CD4-positive, alpha-beta T cell treated with Interleukin-6 at 100 ng/mL for 8 hours (primary cell): ENCODE data around the gene FEZ2.

Experiments used
- DNase-seq: peaks from one replicate; pipeline ENCODE4 v3.0.0-alpha.2; 2020; ENCODE audit warnings: mixed read lengths, low spot score

Gene FEZ2

GRCh38 chr2:36587101-36587500 is 10.9 kb downstream of the FEZ2 start:
- DNase-seq: no peak

DNA sequence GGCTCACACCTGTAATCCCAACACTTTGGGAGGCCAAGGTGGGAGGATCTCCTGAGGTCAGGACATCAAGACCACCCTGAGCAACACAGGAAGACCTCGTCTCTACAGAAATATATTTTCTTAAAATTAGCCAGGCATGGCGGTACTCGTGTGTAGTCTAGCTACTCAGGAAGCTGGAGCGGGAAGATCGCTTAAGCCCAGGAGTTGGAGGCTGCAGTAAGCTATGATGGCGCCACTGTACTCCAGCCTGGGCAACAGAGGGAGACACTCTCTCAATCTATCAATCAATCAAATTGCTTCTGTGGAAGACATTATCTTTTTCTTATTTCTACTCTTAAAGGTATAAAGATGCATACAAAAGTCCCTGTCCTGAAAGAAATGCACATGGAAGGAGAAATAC is 11.3 kb downstream of the FEZ2 start:
- no peak for DNase-seq

DNA sequence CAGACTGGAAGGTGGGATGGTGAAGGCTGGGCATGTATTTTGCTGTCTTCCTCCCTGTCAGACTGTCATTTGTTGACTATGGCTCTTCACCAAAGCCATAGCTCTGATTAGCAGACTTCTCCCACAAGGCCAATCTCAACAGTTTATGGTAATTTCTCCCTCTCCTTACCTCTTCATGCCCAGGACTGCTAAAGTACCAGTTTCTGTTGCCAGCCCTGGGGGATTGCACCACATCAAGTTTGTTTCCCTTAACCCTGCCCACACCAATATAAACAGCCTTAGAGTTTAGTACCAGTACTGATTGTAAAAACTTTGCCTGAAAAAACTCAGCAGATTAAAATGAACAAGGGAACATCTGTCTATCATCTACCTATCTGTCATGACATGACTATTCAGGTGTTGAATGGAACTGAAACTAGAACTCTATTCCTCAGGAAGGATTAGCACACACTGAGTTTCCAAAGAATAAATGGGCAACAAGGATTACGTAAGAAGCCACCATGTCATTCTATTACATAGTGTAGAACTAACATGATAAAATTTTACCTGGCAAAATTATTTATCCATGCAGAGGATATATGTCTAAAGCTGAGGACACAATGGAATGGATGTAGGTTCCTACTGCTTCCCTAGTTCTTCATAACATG is 13.7 kb downstream of the FEZ2 start:
- no peak for DNase-seq

GRCh38 chr2:36582951-36583350 is 15.0 kb downstream of the FEZ2 start:
- no peak for DNase-seq

GRCh38 chr2:36582538-36582937 is 15.4 kb downstream of the FEZ2 start:
- DNase-seq: no peak

GRCh38 chr2:36579297-36579664 is 18.7 kb downstream of the FEZ2 start:
- DNase-seq: no peak

- DNase-seq: no peak
These were observed 19.3 kb downstream of the FEZ2 start for GRCh38 chr2:36578343-36579296.

GRCh38 chr2:36577884-36578283 is 20.1 kb downstream of the FEZ2 start:
- no peak for DNase-seq

DNA sequence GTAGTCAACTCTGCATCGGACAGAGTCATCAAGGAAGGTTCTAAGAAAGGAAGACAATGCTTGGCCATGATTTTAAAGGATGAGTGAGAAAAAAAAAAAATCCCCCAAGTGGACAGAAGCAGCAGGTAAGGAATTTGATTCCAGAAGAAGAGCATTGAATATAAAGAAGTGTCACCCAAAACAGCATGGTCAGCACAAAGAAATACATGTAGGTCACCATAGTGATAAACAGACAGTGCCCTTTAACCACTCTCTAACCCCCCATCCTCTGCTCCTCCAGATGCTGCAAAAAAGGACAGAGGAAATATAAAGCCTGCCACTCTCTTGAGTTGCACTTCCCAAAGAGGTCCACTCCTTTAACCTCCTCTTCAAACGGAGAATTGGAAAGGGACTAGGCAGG is 23.4 kb downstream of the FEZ2 start:
- no peak for DNase-seq

- DNase-seq: no peak
These were observed 24.8 kb downstream of the FEZ2 start for GRCh38 chr2:36573165-36573564.

- no peak for DNase-seq
These were observed 25.3 kb downstream of the FEZ2 start for GRCh38 chr2:36572719-36573059.

DNA sequence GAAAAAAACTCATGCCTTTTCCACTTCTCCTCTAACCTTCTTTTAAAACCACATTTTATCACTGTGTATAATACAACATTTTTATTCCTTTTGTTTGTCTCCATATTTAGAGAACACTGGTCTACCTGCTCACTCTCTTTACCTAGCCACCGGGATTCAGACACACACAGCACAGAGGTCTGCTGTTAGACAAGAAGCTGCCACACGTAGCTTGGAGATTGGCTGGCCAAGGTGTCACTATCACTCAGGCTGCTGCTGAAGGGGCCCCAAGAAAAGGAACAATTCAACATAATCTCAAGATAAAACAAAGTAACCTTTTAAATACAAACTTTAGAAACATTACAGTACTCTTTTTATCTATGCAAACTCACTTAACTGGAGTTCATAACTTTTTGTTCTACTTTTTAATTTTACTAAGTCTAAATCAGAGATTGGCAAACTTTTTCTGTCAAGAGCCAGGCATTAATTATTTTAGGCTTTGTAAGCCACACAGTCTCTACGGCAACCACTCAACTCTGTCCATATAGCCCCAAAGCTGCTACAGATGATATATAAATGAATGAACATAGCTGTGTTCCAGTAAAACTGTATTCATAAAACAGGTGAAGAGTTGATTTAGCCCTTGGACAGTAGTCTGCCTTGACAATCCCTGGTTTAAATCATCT is 25.8 kb downstream of the FEZ2 start:
- DNase-seq: no peak

DNA sequence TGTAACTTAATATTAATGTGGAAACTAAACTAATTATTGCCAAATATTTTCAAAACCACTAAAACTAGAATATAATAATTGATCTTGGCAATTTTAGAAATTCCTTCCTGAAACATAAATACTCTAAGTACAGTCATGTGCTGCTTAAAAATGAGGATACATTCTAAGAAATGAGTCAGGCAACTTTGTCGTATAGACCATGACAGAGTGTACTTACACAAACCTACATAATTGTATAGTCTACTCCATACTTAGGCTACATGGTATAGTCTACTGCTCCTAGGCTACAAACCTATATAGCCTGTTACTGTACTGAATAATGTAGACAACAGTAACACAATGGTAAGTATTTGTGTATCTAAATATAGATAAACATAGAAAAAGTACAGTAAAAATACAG is 27.6 kb downstream of the FEZ2 start:
- no peak for DNase-seq

DNA sequence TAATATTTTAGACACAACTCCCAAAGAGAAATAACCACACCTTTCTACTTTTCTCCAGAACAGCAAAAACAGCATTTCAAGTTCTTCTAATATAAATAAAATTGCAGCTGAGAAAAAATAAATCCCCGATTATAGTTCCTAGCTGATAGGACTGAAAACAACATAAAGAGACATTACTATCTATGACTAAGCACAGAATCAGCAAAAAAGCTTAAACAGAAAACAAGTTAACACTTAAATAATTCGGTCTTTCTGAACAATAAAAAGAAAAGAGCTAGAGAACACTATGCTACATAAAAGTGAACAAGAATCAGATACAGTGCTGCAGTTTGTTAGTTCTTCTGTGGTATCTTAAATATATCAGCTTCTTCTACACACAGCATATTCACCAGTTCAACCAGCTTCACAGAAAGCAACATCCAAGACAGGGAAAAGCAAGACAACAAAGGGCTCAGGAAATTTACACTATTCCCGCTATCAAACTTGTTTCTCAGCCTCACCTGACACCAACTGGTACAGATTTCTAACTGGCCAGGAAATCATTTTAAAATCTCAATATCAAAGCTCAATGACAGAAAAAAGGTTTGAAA is 28.6 kb downstream of the FEZ2 start:
- DNase-seq: no peak

GRCh38 chr2:36568516-36569246 is 29.3 kb downstream of the FEZ2 start:
- DNase-seq: no peak

- DNase-seq: no peak
These were observed 30.1 kb downstream of the FEZ2 start for GRCh38 chr2:36567711-36568408.

GRCh38 chr2:36566887-36567286 is 31.1 kb downstream of the FEZ2 start:
- DNase-seq: no peak

- DNase-seq: no peak
These were observed 32.3 kb downstream of the FEZ2 start for GRCh38 chr2:36565712-36566111.

- DNase-seq: no peak
These were observed 33.5 kb downstream of the FEZ2 start for GRCh38 chr2:36564377-36564930.

DNA sequence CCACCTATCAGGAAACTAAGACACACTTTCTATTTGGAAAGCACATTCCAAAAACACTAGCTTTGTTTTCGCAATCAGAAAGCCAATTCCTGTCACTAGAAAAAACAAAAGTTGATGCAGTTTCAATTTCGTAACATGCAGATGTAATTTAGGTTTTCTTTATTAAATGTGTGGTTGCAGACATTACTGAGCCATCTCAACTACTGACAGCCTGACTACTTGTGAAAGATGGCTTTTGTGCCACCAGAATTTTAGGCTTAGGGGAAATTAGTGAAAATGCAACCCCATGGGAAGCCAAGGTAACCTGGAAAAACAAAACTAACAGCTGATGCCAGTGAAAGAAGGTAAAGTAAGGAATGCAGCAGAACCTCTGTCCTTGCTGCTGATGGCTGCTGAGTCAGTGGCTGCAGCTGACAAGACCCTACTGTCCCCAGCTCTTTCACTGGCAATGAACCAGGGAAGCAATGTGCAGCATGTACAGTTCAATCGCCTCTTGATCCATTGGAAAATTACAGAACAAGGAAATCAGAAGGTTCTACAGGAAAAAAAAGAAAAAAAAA is 34.9 kb downstream of the FEZ2 start:
- no peak for DNase-seq

DNA sequence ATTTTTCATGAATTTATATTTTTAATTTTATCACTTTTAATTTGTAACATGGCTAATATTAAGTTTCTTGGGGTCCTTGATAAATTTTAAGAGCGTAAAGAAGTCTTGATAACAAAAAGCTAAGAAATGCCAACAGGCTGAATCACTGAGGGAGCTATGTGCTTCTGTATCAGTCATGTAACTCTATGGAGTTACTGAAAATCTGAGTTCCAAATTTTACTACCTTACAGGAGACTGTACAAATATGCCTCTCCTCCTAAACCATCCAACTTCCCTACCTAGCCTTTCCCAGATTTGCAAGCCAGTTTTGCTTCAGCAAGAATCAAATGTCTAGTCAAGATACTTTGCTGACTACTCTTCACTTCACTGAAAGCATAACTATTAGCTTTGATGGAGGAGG is 35.7 kb downstream of the FEZ2 start:
- DNase-seq: no peak
